ENCODE results near the gene RUSF1. TPM values are rescaled to one million over a fixed set of nuclear protein-coding genes. Genes with fewer than 3 reads are reported as not detected.

Gene RUSF1
- total RNA-seq, 1 donor = 45.5 TPM

- no peak overlapping the region for H3K4me3 ChIP-seq (ENCODE audit: low read depth, low read length)
- DNase-seq (ENCODE audit: low read depth) = no peak
- TF ChIP-seq, protein P1, sequence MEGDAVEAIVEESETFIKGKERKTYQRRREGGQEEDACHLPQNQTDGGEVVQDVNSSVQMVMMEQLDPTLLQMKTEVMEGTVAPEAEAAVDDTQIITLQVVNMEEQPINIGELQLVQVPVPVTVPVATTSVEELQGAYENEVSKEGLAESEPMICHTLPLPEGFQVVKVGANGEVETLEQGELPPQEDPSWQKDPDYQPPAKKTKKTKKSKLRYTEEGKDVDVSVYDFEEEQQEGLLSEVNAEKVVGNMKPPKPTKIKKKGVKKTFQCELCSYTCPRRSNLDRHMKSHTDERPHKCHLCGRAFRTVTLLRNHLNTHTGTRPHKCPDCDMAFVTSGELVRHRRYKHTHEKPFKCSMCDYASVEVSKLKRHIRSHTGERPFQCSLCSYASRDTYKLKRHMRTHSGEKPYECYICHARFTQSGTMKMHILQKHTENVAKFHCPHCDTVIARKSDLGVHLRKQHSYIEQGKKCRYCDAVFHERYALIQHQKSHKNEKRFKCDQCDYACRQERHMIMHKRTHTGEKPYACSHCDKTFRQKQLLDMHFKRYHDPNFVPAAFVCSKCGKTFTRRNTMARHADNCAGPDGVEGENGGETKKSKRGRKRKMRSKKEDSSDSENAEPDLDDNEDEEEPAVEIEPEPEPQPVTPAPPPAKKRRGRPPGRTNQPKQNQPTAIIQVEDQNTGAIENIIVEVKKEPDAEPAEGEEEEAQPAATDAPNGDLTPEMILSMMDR (IDR thresholded peaks at IDR 0.05; ENCODE audit: insufficient read depth, low read length) = no peak
These were observed 24.7 kb upstream of the RUSF1 start for GRCh38 chr16:31532896-31533295.

DNA sequence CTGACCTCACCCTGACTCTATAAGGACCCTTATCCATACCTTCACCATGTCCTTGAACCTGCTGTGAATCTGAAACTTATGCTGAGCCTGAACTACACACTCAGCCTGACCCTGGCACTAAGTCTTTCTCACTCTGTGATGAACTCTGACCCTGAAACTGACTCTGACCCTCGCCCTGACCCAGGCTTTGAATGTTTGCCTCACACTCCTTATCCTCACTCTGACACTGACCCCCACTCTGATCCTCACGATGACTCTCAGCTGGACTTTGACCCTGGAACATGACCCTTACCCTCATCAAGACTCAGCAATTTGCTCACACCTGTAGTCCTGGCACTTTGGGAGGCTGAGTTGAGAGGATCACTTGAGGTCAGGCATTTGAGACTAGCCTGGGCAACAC lies 23.9 kb upstream of the RUSF1 start:
- TF ChIP-seq, protein P1 (IDR thresholded peaks at IDR 0.05; ENCODE audit: insufficient read depth, low read length) = no peak
- DNase-seq (ENCODE audit: low read depth) = no peak

GRCh38 chr16:31531096-31531495 lies 22.9 kb upstream of the RUSF1 start:
- TF ChIP-seq, protein P1 (IDR thresholded peaks at IDR 0.05; ENCODE audit: insufficient read depth, low read length) = no peak
- no peak for DNase-seq (ENCODE audit: low read depth)
- H3K4me3 ChIP-seq (ENCODE audit: low read depth, low read length) = no peak overlapping the region

More for the DNA sequence above, 23.9 kb upstream of the RUSF1 start:
- H3K4me3 ChIP-seq (ENCODE audit: low read depth, low read length) = no peak overlapping the region

- H3K4me3 ChIP-seq (ENCODE audit: low read depth, low read length) = no peak overlapping the region
- TF ChIP-seq, protein P1 (IDR thresholded peaks at IDR 0.05; ENCODE audit: insufficient read depth, low read length) = no peak
- DNase-seq (ENCODE audit: low read depth) = no peak
These were observed 22.2 kb upstream of the RUSF1 start for GRCh38 chr16:31530405-31530804.

DNA sequence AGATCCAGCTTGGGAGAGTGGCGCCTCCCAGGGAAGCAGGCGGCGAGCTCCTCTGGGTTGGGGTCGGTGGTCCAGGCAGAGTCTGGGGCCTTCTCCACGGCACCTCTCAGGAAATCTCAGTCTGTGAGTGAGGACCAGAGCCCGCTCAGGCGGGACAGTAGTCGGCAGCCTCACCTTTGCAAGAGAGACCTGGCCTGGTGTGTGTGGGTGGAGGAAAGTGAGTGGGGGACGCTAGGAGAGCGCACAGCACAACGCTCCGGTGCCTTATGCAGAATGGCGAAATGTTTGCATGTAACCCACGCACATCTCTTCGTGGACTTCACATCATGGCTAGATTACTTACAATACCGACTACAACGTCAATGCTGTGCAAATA lies 21.7 kb upstream of the RUSF1 start:
- no peak for DNase-seq (ENCODE audit: low read depth)
- no peak overlapping the region for H3K4me3 ChIP-seq (ENCODE audit: low read depth, low read length)
- TF ChIP-seq, protein P1 (IDR thresholded peaks at IDR 0.05; ENCODE audit: insufficient read depth, low read length) = no peak

- TF ChIP-seq, protein P1 (IDR thresholded peaks at IDR 0.05; ENCODE audit: insufficient read depth, low read length) = no peak
- H3K4me3 ChIP-seq (ENCODE audit: low read depth, low read length) = peak overlapping the region; percentile 44
- DNase-seq (ENCODE audit: low read depth) = peak; percentile 46
These were observed 21.1 kb upstream of the RUSF1 start for GRCh38 chr16:31529108-31529936.
